Sigmoid colon (tissue), 7 donors: Measurements from ENCODE around the gene GRB10. TPM values are rescaled to one million over a fixed set of nuclear protein-coding genes. Genes with fewer than 3 reads are reported as not detected.

Experiments
- DNase-seq: peaks from one replicate; pipeline ENCODE4 v3.0.0-alpha.2; 2019
- H3K27ac ChIP-seq, 4 donors: fragments of 200-600 bp; sonication (generic); one replicate each; pipeline ENCODE4 v1.5.1; 2016 to 2019; ENCODE audit warnings: mild to moderate bottlenecking in 1 of 4
- H3K27me3 ChIP-seq, 3 donors: fragments of 200-600 bp; sonication (generic); one replicate each; pipeline ENCODE4 v1.5.1; 2019; ENCODE audit warnings: mild to moderate bottlenecking in 1 of 3
- H3K36me3 ChIP-seq, 4 donors: fragments of 200-600 bp; sonication (generic); one replicate each; pipeline ENCODE4 v1.5.1; 2016 to 2019
- H3K4me1 ChIP-seq, 4 donors: fragments of 200-600 bp; sonication (generic); one replicate each; pipeline ENCODE4 v1.5.1; 2017 to 2019
- H3K4me3 ChIP-seq, 4 donors: fragments of 200-600 bp; sonication (generic); one replicate each; pipeline ENCODE4 v1.5.1; 2017 to 2019; ENCODE audit warnings: mild to moderate bottlenecking in 2 of 4, moderate library complexity in 1 of 4
- H3K9me3 ChIP-seq, 4 donors: fragments of 200-600 bp in 3 of 4; sonication (generic) in 3 of 4; one replicate each; pipeline versions ENCODE4 v1.5.1 to v1.6.1; 2013 to 2019
- EP300 ChIP-seq, 4 donors: sonication (generic); formaldehyde crosslinking; IDR thresholded peaks; one replicate each; pipeline ENCODE4 v1.6.1; 2017; ENCODE audit warnings: antibody characterized with exemption in 4 of 4
- POLR2A ChIP-seq, 2 donors: fragments of 450-650 bp; IDR thresholded peaks; one replicate each; pipeline ENCODE4 v1.6.1; 2016; ENCODE audit warnings: antibody characterized with exemption in 2 of 2, mild to moderate bottlenecking in 2 of 2, moderate library complexity in 2 of 2
- POLR2AphosphoS5 ChIP-seq, 4 donors: sonication (generic); formaldehyde crosslinking; IDR thresholded peaks; one replicate each; pipeline ENCODE4 v1.6.1; 2017; ENCODE audit warnings: antibody characterized with exemption in 4 of 4
- WGBS, 2 donors: extraction: QIAGEN DNeasy Blood & Tissue Kit; methylation state at CpG; one replicate each; pipeline ENCODE4 v1.1.7; 2013; 5-methylcytosine and 5-hydroxymethylcytosine counted together
- intact Hi-C: fragments of 100-400 bp; cut with DNase I; formaldehyde crosslinking; loops from one replicate; pipeline ENCODE4 v1.15.1; 2023
- polyA plus RNA-seq, 3 donors: library from polyadenylated mRNA; stranded (reverse); fragments of 200-250 nt; gene quantifications; one replicate each; pipeline ENCODE4 v1.2.3, GENCODE V29; 2013
- total RNA-seq, 4 donors: library from RNA; depleted of rRNA; stranded (reverse); fragments of >200 nt; gene quantifications; one replicate each; pipeline ENCODE4 v1.1.0, GENCODE V29; 2016
- TF ChIP-seq, protein P1 (sequence below), 4 experiments: fragments of 450-650 bp in 3 of 4; fragments of 200-600 bp in 1 of 4; IDR thresholded peaks; one replicate each; pipeline ENCODE4 v1.5.1; 2016 to 2019; ENCODE audit warnings: antibody characterized with exemption in 4 of 4, mild to moderate bottlenecking in 3 of 4, moderate library complexity in 2 of 4
- donor health status: healthy with polysubstance abuse.
- donor health status: Bipolar disorder and iron deficiency.
- donor health status: healthy.

The GRB10 gene
- total and polyA plus RNA-seq, 7 donors, result 2.1 to 83.6 (median 49.2) TPM

DNA sequence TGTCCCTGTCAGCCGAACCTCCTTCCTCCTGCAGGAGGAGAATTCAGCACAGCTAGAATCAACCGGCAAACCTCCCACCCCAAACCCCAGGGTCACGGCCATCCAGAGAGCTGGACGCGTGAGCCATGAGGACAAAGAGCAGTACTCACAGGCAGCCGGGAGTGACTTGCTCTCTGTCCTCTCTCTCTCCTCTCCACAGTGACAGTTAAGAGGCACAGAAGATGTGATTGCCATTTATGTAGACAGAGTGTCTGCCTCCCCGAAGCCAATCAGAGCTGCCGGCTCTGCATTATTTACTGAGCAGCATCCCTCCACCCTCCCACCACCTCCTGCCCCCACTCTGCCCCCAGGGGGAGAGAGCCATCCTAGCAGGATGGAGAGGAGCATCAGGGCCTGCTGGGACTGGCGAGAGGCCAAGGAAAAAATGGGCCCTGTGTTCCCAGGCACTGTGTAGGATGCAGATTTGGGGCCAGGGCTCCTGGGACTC, 221.8 kb downstream of the GRB10 start:
- Histone ChIP-seq H3K9me3 (no peaks in the 10 kb centered on the region), H3K36me3 (no peaks in the 10 kb centered on the region), H3K4me3 (no peak overlapping the region), H3K27me3 (peaks cover 0 to 5% (median 0%) of the 10 kb centered on the region in 3 donors), H3K4me1 (peaks cover 0 to 14% (median 0%) of the 10 kb centered on the region in 4 donors), H3K27ac (no peak overlapping the region)
- no peak for DNase-seq
- 62 to 64% methylated on average over 9 of the region's 9 CpGs for WGBS, 2 donors
- TF ChIP-seq POLR2A (IDR thresholded peaks at IDR 0.05) (no peak), POLR2AphosphoS5 (IDR thresholded peaks at IDR 0.05) (no peak), EP300 (IDR thresholded peaks at IDR 0.05) (no peak)
- TF ChIP-seq, protein P1, sequence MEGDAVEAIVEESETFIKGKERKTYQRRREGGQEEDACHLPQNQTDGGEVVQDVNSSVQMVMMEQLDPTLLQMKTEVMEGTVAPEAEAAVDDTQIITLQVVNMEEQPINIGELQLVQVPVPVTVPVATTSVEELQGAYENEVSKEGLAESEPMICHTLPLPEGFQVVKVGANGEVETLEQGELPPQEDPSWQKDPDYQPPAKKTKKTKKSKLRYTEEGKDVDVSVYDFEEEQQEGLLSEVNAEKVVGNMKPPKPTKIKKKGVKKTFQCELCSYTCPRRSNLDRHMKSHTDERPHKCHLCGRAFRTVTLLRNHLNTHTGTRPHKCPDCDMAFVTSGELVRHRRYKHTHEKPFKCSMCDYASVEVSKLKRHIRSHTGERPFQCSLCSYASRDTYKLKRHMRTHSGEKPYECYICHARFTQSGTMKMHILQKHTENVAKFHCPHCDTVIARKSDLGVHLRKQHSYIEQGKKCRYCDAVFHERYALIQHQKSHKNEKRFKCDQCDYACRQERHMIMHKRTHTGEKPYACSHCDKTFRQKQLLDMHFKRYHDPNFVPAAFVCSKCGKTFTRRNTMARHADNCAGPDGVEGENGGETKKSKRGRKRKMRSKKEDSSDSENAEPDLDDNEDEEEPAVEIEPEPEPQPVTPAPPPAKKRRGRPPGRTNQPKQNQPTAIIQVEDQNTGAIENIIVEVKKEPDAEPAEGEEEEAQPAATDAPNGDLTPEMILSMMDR (IDR thresholded peaks at IDR 0.05), result no peak
- intact Hi-C loops, result no loop called here

DNA sequence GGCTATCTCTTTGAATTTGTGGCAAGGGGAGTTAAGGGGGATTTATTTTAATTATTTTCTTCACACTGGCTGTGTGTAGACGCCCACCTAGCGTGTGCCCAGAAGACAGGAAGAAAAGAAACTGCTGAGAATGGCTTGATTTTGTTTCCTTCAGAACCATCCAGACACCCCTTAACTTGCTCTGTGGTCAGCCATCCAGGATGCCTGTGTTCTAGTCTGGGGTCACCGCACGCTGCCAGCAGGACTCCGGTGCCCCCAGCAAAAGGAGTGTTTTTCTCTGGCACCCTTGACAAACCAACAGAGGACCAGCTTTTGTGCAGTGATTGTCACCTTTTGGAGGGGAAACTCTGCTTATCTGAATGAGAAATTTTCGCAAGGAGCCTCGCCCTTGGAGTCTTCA, 222.8 kb downstream of the GRB10 start:
- Histone ChIP-seq H3K27ac (no peak overlapping the region), H3K9me3 (no peaks in the 10 kb centered on the region), H3K36me3 (no peaks in the 10 kb centered on the region), H3K4me1 (peaks cover 0 to 15% (median 0%) of the 10 kb centered on the region in 4 donors), H3K27me3 (peaks cover 0 to 5% (median 0%) of the 10 kb centered on the region in 3 donors), H3K4me3 (no peak overlapping the region)
- intact Hi-C loops, result no loop called here
- 88 to 92% methylated on average over 7 of the region's 7 CpGs for WGBS, 2 donors
- no peak for DNase-seq
- TF ChIP-seq, protein P1 (IDR thresholded peaks at IDR 0.05), result no peak
- TF ChIP-seq POLR2A (IDR thresholded peaks at IDR 0.05), result no peak
- no peak for TF ChIP-seq EP300 (IDR thresholded peaks at IDR 0.05)
- TF ChIP-seq POLR2AphosphoS5 (IDR thresholded peaks at IDR 0.05), result no peak

GRCh38 chr7:50558294-50559053, 224.2 kb downstream of the GRB10 start:
- peaks cover 0 to 15% (median 0%) of the 10 kb centered on the region in 4 donors for H3K4me1 ChIP-seq
- H3K27me3 ChIP-seq, result peaks cover 0 to 5% (median 0%) of the 10 kb centered on the region in 3 donors
- WGBS, 2 donors, result 65 to 70% methylated on average over 5 of the region's 5 CpGs
- no peaks in the 10 kb centered on the region for H3K36me3 ChIP-seq
- DNase-seq, result no peak
- no peaks in the 10 kb centered on the region for H3K9me3 ChIP-seq
- no peak overlapping the region for H3K27ac ChIP-seq
- TF ChIP-seq POLR2A (IDR thresholded peaks at IDR 0.05), result no peak
- no peak for TF ChIP-seq EP300 (IDR thresholded peaks at IDR 0.05)
- TF ChIP-seq POLR2AphosphoS5 (IDR thresholded peaks at IDR 0.05), result no peak
- TF ChIP-seq, protein P1 (IDR thresholded peaks at IDR 0.05), result no peak
- intact Hi-C loops, result no loop called here
- H3K4me3 ChIP-seq, result no peak overlapping the region

GRCh38 chr7:50557099-50557498, 225.6 kb downstream of the GRB10 start:
- WGBS, 2 donors, result 51 to 60% methylated on average over 2 of the region's 2 CpGs
- no peak overlapping the region for H3K4me3 ChIP-seq
- H3K9me3 ChIP-seq, result no peaks in the 10 kb centered on the region
- intact Hi-C loops, result no loop called here
- no peaks in the 10 kb centered on the region for H3K36me3 ChIP-seq
- peaks cover 0 to 15% (median 0%) of the 10 kb centered on the region in 4 donors for H3K4me1 ChIP-seq
- TF ChIP-seq POLR2AphosphoS5 (IDR thresholded peaks at IDR 0.05), result peak in 3 of 4 donors; percentile 8 to 33 (median 15)
- no peak for TF ChIP-seq EP300 (IDR thresholded peaks at IDR 0.05)
- DNase-seq, result no peak
- peak overlapping the region in 3 of 4 donors; percentile 10 to 62 (median 55) for H3K27ac ChIP-seq
- peaks cover 0 to 5% (median 0%) of the 10 kb centered on the region in 3 donors for H3K27me3 ChIP-seq

- Histone ChIP-seq H3K4me1 (peaks cover 0 to 15% (median 0%) of the 10 kb centered on the region in 4 donors), H3K9me3 (no peaks in the 10 kb centered on the region), H3K4me3 (no peak overlapping the region), H3K27me3 (peaks cover 0 to 5% (median 0%) of the 10 kb centered on the region in 3 donors), H3K36me3 (no peaks in the 10 kb centered on the region), H3K27ac (peak overlapping the region; percentile 10 to 62 (median 40))
- DNase-seq, result peak; percentile 70
- TF ChIP-seq EP300 (IDR thresholded peaks at IDR 0.05) (no peak), POLR2AphosphoS5 (IDR thresholded peaks at IDR 0.05) (peak in 1 of 4 donors; percentile 40), POLR2A (IDR thresholded peaks at IDR 0.05) (no peak)
- TF ChIP-seq, protein P1 (IDR thresholded peaks at IDR 0.05), result no peak
- intact Hi-C loops, result no loop called here
- 46 to 66% methylated on average over 8 of the region's 8 CpGs for WGBS, 2 donors
Observed at GRCh38 chr7:50556247-50556991, 226.3 kb downstream of the GRB10 start.
